ENCODE measurements around the gene SGIP1.

SGIP1 gene

GRCh38 chr1:66750577-66750976, 216.6 kb downstream of the SGIP1 start:
- TF ChIP-seq, protein P1, sequence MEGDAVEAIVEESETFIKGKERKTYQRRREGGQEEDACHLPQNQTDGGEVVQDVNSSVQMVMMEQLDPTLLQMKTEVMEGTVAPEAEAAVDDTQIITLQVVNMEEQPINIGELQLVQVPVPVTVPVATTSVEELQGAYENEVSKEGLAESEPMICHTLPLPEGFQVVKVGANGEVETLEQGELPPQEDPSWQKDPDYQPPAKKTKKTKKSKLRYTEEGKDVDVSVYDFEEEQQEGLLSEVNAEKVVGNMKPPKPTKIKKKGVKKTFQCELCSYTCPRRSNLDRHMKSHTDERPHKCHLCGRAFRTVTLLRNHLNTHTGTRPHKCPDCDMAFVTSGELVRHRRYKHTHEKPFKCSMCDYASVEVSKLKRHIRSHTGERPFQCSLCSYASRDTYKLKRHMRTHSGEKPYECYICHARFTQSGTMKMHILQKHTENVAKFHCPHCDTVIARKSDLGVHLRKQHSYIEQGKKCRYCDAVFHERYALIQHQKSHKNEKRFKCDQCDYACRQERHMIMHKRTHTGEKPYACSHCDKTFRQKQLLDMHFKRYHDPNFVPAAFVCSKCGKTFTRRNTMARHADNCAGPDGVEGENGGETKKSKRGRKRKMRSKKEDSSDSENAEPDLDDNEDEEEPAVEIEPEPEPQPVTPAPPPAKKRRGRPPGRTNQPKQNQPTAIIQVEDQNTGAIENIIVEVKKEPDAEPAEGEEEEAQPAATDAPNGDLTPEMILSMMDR (IDR thresholded peaks at IDR 0.05; ENCODE audit: insufficient read depth, low read depth, low read length, missing control alignments), result no peak
- H3K4me3 ChIP-seq (ENCODE audit: low read length), result no peak overlapping the region
- no peak for DNase-seq (ENCODE audit: low read depth)

DNA sequence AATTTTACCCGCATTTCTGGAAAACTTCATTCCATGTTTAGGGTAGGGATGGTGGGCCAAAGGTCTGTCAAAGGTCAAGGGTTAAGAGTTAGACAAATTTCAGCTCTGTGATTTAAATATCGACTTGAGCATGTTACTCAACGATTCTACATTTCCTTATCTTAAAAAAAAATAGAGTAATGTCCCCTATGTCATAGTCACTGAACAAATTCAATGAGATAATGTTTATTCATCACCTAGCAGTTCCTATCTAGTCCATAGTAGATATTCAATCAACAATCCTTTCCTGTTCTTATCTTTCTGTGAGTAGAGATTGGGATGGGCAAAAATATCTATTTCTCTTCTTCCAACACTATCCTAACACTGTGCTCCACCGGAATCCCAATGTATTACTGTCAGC, 217.2 kb downstream of the SGIP1 start:
- TF ChIP-seq, protein P1 (IDR thresholded peaks at IDR 0.05; ENCODE audit: insufficient read depth, low read depth, low read length, missing control alignments), result no peak
- no peak overlapping the region for H3K4me3 ChIP-seq (ENCODE audit: low read length)

GRCh38 chr1:66752000-66752592, 218.1 kb downstream of the SGIP1 start, which contains the start of gene DYNLT5:
Gene DYNLT5 (plus strand): TSS chr1:66752459. CDS start chr1:66754659, 2,200 bp downstream.
- TF ChIP-seq, protein P1 (IDR thresholded peaks at IDR 0.05; ENCODE audit: insufficient read depth, low read depth, low read length, missing control alignments), result no peak
- H3K4me3 ChIP-seq (ENCODE audit: low read length), result peak within 1 kb of the TSS; percentile 41
- DNase-seq (ENCODE audit: low read depth), result peak; percentile 6

More for the DNA sequence above, 217.2 kb downstream of the SGIP1 start:
- DNase-seq (ENCODE audit: low read depth), result no peak

DNA sequence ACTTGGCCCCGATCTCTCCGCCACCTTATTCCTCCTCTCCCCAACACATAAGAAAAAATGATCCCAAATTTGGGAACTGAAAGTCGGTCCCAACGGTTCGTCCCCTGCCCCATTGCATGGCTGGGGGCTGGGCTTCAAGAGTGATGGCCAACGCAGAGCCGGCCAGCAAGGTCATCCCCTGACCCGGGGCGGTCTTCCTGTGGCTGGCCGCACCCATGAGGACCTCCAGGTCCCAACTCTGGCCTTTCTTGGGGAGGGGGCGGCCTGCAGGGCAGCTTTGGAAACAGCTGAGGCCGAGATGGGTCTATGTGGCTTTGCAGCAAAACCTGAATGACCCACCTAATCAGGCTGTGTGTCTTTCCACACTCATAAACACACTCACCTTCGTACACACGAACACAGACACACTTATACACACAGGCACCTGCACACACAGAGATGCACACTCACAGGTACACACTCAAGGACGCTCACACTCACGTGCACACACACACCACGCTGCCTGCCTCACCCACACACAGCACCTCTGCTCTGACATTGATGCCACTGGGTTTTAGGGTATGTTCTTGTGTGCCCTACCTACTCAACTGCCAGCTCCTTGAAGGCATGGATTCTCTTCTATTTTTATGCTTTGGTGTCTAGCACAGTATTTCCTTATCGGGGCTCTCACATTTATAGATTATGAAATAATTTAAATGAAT, 218.9 kb downstream of the SGIP1 start:
- TF ChIP-seq, protein P1 (IDR thresholded peaks at IDR 0.05; ENCODE audit: insufficient read depth, low read depth, low read length, missing control alignments), result no peak
- peak overlapping the region; percentile 41 for H3K4me3 ChIP-seq (ENCODE audit: low read length)
- DNase-seq (ENCODE audit: low read depth), result no peak

GRCh38 chr1:66757722-66758240, 223.8 kb downstream of the SGIP1 start:
- TF ChIP-seq, protein P1 (IDR thresholded peaks at IDR 0.05; ENCODE audit: insufficient read depth, low read depth, low read length, missing control alignments), result no peak
- no peak overlapping the region for H3K4me3 ChIP-seq (ENCODE audit: low read length)
- no peak for DNase-seq (ENCODE audit: low read depth)

- TF ChIP-seq, protein P1 (IDR thresholded peaks at IDR 0.05; ENCODE audit: insufficient read depth, low read depth, low read length, missing control alignments), result no peak
- no peak overlapping the region for H3K4me3 ChIP-seq (ENCODE audit: low read length)
- DNase-seq (ENCODE audit: low read depth), result no peak
Observed at GRCh38 chr1:66758241-66758755, 224.3 kb downstream of the SGIP1 start.
